Activated T-cell treated with anti-CD3 and anti-CD28 coated beads for 4 hours (primary cell): ENCODE results near the gene KLHDC4.
"Not testable (repeated sequence)": the region's sequence is repeated elsewhere in the genome, so short reads cannot be mapped to it uniquely, and the experiment has no call there.

ENCODE experiments used
- DNase-seq: peaks from one replicate; pipeline ENCODE4 v3.0.0-alpha.2; 2020

Gene KLHDC4

DNA sequence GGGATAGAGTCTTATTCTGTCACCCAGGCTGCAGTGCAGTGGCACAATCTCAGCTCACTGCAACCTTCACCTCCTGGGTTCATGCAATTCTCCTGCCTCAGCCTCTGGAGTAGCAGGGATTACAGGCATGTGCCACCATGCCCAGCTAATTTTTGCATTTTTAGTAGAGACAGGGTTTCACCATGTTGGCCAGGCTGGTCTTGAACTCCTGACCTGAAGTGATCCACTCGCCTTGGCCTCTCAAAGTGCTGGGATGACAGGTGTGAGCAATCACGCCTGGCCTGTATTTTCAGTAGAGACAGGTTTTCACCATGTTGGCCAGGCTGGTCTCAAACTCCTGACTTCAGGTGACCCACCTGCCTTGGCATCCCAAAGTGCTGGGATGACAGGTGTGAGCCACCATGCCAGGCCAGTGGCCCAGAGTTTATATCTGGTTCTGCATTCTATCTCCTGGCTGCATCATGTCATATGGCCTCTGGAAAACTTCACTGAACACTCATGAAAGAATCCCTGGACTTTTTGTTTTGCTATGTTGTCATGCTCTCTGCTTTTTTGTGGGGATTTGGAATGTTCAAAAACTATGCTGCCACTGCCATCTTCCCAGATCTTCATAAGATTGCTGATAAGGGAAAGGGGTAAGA is 21.8 kb upstream of the KLHDC4 start:
- not testable (repeated sequence) for DNase-seq

DNA sequence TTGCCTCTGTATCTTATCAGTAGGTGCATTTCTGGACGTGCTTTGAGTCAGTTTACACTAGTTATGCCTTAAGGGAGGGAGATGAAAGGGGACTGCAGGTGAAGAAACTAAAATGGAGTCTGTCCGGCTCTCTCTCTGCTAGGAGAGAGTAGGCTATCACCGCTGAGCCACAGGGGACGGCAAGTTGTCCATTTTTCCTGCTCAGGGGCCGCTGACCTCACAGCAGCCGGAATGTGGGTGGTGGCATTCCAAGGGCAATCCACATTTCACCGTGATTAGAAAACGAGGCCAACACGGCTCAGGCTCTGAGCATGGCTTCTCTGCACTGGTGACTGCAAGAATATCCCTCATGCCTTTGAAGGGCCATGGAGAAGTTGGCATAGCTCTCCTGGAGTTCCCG is 19.0 kb upstream of the KLHDC4 start:
- DNase-seq, result no peak

DNA sequence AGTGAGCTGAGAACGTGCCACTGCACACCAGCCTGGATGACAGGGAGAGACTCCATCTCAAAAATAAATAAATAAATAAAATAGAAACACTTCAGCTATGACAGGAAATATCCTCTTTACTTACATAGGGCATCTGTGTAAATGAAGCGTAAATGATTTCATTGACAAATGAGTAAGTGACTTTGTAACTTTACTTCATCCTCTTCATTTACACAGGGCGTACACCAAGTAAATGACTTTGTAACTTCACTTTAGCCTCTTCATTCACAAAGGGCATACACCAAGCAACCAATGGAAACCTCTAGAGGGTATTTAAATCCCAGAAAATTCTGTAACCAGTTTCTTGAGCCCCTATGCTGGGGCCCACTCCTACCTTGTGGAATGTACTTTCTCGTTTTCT is 16.2 kb upstream of the KLHDC4 start:
- no peak for DNase-seq

DNA sequence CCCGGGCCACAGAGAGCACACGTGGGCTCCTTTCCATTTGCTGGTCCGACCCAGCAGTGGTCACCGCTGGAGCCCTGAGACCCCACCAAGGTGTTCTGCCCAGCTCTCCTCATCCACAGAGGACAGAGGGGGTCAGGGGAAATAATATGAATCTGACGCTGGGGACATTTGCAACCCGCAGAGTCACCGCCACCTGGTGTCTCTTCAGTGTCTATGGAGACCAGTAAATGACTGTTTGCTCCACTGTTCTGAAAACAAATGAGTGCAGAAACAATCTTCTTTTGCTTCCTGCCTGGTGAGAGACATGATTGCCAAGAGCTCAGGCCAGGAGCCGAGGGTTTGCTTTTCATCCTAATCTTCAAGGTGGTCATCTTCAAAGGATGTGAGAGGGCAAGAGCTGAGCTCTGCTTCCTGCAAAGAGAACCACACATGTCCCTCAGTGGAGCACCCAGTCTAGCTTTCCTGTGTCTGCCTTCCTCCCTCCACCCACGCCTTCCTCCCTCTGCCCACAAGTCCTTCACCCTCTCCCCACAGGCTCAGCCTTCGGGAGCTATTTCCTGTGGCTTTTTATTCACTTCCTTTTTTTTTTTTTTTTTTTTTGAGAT is 14.7 kb upstream of the KLHDC4 start:
- peak; percentile 26 for DNase-seq

DNA sequence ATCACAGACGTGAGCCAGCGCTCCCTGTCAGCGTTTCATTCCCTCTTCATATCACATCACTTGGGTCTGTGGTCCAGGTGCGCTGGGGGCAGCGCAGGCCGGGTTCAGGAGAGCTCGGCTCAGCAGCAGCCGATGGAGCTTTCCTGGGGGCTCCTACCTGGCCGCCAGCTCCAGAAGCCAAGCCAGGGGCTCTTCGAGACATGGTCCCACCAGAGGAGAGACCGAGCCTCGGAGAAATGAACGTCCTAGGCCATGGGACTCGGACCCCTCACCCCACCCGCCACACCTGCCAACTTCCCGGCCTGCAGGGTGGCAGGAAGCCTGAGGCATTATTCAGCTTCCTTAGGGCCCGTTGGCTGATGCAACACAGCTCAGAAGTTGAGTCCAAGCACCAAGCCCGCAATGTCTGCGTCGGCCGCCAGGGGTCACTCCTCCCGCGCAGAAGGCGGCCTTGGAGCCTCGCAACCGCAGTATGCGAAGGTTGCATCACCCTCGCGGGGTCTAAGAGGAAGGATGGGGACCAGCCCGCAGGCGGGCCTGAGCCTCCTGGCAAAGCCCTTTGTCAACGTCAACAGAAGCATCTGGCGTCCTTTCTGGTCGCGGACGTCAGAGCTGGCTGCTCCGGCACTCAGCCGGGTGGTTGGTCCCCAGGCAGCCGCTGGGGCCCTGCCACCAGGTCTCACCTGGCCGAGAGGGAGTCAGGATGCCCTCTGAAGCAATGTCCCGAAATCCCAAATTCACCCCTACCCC is 13.2 kb upstream of the KLHDC4 start:
- DNase-seq, result peak; percentile 91

DNA sequence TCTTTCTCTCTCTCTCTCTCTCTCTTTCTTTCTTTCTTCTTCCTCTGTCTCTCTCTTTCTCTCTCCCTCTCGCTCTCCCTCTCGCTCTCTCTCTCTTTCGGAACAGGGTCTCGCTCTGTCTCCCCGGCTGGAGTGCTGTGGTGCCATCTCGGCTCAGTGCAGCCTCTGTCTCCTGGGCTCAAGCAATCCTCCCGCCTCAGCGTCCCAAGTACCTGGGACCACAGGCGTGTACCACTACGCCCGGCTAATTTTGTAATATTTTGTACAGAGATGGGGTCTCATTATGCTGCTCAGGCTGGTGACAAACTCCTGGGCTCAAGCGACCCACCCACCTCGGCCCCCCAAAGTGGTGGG is 12.7 kb upstream of the KLHDC4 start:
- DNase-seq, result no peak

DNA sequence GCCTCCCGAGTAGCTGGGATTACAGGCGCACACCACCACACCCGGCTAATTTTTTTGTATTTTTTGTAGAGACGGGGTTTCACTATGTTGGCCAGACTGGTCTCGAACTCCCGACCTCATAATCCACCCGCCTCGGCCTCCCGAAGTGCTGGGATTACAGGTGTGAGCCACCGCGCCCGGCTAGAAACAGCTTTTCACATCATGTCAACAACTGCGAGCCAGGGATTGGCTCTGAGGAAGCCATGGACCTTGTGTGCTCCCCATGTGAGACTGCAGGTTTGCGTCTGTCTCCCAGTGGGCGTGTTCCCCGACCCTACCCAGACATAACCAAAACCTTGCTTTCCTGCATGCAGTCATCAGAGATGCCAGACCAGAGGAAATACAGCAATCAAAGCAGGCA is 8.1 kb upstream of the KLHDC4 start:
- DNase-seq, result not testable (repeated sequence)

DNA sequence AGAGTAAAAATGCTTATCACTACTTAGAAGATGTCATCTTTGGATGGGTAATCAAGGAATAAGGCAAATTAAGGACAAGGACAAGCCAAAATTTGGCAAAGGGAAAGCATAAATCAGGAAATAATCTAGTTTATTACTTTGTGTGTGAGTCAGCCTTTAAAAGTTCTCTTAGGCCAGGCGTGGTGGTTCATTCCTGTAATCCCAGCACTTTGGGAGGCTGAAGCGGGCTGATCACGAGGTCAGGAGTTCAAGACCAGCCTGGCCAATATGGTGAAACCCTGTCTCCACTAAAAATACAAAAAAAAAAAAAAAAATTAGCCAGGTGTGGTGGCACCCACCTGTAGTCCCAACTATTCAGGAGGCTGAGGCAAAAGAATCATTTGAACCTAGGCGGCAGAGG is 1.7 kb upstream of the KLHDC4 start:
- not testable (repeated sequence) for DNase-seq

DNA sequence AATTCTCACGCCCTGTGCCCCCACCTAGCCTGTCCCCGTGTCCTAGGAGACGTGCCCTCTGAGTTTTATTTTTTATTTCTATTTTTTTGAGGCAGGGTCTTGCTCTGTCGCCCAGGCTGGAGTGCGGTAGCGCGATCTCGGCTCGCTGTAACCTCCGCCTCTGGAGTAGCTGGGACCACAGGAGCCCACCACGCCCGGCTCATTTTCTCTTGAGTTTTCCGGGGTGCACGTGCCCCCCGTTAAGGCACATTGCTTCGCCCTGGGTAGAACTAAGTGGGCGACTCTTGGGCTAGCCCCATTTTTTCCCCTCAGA is 655 bp upstream of the KLHDC4 start:
- DNase-seq, result no peak

DNA sequence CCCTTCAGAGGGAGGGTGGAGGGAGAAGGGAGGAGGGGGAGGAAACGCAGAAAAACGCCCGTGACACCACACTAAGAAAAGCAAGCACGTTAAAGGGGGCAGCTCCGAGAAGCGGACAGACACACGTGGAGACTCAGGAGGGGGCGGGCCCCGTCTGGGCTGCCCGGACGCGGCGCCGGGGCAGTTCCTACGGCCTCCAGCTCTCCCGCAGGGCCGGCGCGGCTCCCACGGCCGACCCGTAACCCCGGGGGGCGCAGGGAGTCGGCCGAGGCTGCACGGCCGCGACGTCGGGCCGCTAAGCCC is 362 bp downstream of the KLHDC4 start:
- DNase-seq, result peak; percentile 42

DNA sequence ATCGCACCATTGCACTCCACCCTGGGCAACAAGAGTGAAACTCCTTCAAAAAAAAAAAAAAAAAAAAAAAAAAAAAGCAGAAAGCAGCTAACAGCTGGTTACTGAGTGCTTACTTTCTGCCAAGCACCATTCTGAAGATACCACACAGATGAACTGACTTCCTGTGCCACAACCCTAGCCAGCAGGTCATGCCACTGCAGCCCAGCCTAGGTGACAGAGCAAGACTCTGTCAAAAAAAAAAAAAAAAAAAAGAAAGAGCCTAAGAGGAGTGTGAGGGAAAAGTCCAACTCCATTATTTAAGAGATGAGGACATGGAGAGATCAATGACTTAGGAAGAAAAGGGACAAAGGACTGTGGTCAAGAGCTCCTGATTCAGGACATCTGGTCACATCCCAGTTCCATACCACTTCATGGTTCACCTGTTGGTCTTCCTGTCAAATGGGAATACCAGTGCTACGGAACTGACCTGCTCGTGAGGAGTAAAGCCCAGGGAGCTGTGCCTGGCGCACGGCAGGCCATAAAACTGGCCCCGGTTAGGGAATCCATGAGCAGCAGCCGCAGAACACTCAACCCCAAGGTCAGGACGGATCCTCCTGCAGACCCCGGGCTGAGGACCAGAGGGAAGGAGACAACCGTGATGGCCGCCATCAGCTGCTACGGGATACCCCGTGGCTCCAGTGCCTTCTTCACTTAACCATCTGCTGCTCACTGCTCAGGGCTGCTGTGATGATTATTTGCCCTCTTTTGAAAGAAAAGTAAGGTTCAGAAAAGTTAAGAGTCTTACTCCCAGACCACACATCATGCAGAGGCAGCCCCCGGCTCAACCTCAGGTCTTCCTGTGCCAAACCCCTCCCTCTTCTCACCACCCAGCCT is 950 bp downstream of the KLHDC4 start:
- no peak for DNase-seq

DNA sequence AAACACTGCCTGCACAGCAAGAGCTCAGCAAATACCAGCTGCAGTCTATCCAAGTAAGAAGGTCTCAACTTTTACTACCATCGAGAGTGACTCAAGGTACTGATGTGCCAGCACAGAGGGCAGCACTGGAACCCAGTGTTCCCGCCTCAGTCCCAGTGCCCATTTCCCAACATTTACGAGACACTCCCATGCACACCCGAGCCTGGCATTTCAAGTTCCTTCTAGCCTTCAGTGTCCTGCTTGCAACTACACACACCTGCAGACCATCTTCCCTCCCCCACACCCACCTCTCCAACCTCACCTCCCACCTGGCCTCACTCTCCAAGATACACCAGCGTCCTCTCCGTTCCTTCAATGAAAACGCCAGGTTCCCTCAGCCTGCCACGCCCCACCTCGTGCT is 3.2 kb downstream of the KLHDC4 start:
- DNase-seq, result no peak

DNA sequence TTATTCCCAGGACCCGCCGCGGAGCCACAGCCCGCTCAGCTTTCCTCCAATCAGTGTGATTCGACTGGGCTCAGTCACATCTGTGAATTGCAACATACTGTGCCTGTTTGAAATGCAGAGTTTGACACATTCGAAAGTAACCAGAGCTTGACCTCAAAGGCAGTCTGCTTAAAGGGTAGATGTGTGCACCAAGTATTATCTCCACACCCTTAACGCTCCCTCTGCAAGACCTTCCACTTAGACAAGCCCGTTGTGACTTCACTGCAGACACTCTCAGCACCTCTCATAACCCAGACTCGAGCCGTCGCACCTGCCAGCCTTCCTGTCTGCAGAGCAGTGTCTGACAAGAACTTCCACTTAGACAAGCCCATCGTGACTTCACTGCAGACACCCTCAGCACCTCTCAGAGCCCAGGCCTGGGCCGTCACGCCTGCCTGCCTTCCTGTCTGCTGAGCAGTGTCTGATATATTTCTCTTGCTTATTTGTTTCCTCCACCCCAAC is 3.7 kb downstream of the KLHDC4 start:
- no peak for DNase-seq

DNA sequence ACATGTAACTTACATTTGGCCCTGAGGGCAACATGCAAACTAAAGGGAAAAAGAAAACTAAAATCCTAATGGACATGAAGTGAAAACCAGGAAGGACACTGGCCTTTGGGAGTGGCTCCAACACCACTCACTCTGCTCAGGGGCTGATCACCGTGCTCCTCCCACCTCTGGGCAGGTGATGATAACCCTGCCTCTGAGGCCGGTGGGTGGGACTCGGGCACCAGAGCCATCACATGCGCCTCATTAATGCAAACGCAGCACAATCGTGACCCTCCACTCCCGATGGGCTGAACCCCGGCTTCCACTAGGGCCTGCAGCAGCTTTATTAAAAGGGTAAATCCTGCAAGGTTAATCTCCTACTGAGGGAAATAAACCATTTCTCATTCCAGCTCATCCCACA is 4.7 kb downstream of the KLHDC4 start:
- DNase-seq, result no peak

DNA sequence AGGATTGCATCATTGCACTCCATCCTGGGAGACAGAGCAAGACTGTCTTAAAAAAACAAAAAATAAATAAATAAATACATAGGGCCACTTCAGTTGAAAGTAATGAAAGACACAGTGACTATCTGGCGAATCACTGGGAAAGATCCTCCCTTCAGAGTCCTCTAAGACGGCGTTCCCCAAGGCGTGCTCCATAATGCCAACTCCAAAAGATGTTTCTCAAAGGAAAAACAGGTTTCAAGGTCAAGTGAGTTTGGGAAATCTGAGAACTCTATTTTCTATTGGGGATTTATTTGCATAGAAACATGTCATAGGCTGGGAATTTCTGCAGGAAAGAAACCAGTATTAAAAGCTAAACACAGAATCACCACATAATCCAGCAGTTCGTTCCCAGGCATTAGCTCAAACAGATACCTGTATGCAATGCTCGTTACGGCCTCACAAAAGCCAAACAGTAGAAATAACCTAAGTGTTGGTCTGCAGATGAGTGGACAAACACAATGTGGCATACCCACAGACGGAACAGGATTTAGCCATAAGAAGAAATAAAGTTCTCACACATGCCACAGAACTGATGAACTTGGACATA is 7.9 kb downstream of the KLHDC4 start:
- DNase-seq, result no peak

DNA sequence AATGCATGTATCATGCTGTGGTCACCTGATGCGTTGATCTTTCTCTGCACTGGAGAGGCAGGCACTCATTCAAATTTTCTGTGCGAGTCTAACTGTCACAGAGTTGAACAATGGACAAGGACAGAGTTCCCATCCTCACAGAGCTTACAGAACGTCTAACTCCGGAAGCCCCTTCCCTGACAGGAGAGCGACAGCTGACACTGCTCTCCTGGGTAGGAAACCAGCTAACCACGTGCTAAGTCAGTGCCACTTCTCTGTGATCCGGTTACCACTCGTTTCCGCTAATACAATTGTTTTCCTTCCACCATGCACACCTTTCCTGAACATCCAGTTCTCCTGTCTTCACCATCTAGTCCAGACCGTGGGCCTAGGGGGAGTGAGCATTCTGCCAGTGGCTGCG is 11.3 kb downstream of the KLHDC4 start:
- no peak for DNase-seq

DNA sequence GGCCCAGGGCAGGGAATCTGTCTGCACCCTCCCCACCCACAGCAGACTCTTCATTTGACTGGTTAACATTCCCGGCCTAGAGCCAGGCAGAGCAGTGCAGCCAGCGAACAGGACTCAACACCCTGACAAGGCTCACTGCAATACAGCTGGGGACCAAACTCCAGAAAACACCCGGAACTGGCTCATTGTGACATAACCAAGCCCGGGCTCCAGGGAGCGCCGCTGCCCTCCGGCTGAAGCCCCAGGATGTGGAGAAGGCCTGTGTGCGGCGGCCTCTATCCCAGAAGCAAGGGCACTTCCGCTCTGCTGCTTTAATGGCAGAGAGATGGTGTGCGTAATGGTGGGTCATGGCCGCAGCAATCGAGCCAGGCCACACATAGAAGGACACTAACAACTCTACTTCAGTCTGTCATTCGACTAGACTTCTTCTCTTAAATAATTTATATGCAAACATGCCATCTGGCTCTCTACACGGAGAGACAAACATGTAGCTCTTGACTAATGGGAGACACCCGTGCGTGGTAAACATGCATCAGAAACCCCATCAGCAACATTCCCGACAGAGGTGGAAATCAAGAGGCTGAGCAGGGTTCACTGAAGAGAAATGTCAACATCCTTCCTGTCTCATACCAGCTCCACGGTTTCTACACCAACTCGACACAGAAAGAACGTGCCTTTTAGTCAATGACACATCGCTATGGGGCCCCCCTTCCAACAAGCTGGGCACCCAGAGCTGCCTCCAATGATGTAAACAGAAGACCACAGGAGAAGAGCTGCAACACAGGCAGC is 18.0 kb downstream of the KLHDC4 start:
- DNase-seq, result no peak

DNA sequence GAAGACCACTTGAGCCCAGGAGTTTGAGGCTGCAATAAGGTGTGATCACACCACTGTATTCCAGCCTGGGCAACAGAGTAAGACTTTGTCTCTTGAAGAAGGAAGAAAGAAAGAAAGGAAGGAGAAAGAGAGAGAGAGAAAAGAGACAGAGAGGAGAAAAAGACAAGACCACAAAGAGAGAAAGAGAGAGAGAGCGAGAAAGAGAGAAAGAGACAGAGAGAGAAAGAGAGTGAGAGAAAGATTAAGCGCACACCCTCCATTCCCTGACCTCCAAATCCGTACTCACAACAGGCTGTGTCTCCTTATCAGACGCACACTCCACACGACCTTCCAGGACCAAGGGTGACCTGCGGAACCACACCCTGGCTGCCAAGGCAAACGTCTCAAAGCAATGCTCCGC is 19.6 kb downstream of the KLHDC4 start:
- DNase-seq, result no peak

DNA sequence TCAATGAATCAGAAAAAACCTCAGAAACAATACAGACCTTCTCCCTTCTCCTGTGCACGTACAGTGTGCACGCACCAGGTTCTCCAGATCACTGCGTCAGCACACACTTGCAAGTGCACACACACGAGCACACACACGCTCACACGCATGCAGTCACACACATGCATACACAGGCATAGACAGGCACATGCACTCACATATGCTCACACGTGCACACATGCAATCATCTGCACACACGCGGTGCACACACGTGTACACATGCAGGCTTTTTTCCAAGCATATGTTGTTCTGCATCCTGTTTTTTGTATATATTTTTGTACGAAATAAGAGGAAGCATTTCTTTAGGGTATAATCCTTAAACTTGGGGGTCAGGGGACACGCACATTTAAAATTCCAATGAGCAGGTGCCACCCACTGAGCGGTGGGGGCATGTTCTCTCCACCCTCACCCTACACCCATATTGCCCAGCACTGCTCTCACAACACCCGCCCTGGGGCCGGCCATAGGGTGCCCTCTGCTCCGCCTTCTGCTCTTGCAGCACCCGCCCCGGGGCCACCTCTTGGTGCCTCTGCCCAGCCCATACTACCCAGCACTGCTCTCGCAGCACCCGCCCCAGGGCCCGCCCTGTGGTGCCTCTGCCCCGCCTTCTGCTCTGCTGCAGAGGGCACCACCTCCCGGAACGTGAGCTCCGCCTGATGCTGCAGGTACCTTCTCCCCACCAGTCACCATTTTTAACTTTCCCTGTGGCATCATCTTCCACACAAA is 20.9 kb downstream of the KLHDC4 start:
- DNase-seq, result no peak

DNA sequence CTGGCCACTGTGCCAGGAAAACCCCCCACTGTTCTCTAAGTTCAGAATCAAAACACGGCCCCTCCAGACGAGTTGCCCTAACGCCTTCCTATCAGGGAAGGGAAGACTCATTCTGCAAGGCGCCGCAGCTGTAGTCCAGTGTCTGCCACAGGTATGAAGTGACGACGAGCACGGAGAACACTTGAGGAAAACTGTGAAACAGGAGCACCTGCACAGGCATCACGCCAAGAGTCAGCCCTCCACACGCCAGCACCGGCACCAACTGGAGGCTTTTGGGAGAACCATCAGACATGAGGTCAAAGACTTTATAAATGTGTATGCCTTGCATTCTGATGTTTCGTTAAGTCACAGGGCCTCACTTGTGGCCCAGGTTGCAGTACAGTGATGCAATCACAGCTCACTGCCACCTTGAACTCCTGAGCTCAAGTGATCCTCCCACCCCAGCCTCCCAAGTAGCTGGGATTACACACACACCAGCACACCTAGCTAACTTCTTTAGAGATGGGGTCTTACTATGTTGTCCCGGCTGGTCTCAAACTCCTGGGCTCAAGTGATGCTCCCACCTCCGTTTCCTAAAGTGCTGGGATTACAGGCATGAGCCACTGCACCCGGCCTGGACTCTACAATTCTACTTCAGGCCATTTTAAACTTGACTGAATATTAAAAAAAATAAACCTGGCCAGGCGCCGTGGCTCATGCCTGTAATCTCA is 22.9 kb downstream of the KLHDC4 start:
- DNase-seq, result no peak
